ELF-1 (cell line): ENCODE measurements around the gene AQP2.

Experiments used
- DNase-seq: peaks from one replicate; pipeline ENCODE4 v3.0.0-alpha.2; 2016; ENCODE audit warnings: low read depth, low spot score

Gene AQP2

GRCh38 chr12:49920241-49920914, 30.2 kb upstream of the AQP2 start:
- no peak for DNase-seq

DNA sequence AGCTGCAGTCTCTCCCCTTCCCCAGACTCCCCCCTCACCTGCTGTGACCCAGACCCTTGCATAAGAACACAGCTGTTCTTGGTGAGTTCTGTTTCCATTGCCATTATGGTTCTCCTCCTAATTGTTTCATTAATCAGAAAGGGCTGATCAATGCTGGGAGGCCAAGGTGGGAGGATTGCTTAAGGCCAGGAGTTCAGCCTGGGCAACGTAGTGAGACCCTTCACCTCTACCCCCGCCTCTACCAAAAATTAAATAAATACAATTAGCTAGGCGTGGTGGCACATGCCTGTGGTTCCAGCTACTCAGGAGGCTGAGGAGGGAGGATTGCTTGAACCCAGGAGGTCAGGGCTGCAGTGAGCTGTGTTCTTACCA, 29.6 kb upstream of the AQP2 start:
- DNase-seq, result no peak

- no peak for DNase-seq
Measured at GRCh38 chr12:49921299-49921698, 29.2 kb upstream of the AQP2 start.

DNA sequence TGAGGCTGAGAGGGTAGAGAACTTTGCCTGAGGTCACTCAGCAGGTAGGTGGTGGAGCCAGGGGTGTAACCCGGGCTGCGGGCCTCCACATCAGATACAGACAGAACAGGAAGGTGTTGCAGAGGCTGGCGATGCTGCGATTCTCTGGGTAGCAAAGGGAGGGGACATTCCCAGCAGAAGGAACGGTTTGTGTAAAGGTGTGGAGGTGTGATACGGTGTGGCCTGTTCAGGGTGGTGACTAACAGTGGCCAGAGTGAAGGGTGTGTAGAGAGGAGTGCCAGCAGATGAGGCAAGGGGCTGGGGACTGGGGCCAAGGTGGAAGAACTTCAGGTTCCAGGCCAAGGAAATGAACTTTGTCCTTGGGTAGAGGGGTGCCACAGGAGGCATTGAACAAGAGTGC, 28.6 kb upstream of the AQP2 start:
- DNase-seq, result no peak

DNA sequence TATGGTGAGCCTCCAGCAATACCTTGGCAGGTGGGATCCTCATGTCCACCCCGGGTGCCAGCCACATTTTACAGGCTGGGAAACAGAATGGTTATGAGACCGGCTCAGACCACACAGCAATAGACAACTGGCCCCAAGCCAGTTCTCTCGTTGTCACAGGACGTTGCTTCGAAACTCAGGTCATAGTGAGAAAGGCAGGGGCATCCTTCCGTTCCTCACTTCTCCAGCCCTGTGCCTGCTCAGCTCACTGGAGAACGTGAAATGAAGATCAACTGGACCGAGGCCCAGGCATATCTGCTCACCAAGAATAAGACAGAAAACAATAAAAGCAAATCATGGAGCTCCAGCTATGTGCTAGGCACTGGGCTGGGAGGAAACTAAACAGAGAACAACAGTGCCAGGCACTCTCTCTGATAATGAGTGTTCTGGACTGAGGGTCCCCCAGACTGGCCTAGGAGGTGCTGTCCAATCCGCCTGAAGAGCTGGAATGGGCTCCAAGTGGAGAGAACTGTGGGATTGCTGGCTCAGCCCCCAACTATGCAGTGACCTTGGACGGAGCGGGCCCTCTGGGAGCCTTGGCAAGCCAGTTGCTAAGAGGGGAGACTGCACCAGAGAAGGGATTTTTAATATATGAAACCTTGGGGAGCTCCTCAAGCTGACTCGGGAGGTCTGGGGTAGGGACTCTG, 28.0 kb upstream of the AQP2 start:
- no peak for DNase-seq

- no peak for DNase-seq
Measured at GRCh38 chr12:49923035-49923644, 27.4 kb upstream of the AQP2 start.

- DNase-seq, result no peak
Measured at GRCh38 chr12:49923880-49924556, 26.5 kb upstream of the AQP2 start.

GRCh38 chr12:49924628-49925246, 25.8 kb upstream of the AQP2 start:
- no peak for DNase-seq

DNA sequence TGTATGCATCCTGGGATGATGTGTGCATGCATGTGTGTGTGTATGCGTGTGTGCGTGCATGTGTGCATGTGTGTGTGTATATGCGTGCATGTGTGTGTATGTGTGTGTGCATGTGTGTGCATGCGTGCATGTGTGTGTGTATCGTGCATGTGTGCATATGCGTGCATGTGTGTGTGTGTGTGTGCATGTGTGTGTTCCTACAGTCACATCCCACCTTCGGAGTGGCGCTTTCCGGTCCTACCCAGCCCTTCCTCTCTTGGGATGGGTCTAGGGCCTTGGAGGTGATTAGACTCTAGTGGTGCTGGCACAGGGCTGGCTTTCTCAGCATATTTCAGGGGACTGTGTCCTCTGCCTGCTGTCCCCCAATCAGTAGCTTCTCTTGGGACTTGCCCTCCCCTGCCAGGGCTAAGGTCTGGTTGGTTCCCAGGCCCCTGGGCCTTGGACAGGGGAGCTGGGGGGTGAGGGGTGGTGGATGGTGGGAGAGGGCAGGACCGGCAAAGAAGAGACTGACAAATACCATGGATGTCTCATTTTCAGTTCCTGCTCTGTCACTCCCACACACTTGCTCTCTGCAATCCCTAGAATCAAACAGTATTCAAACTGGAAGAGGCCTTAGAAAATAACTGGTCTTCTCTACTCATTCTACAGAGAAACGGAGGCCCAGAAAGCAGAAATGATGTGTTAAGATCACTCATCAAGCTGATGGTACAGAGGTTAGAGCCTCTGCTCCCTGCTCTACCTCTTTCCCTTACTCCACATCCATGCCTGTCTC, 24.9 kb upstream of the AQP2 start:
- DNase-seq, result no peak

DNA sequence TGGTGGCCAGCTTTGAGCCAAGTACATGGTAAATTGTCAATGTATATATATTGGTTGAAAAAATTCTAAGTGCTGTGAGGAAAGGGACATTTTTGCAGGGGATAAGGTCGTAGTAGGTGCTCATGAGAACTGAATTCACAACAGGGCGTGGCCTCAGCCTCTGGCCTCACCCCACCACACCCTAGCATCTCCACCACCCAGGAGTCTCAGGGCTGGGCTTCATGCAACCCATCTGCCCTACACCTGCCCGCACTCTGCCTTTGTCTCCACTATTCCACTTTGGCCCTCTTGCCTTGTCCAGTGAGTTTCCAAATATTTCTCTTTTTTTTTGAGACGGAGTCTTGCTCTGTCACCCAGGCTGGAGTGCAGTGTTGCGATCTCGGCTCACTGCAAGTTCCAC, 22.1 kb upstream of the AQP2 start:
- DNase-seq, result no peak

- no peak for DNase-seq
Measured at GRCh38 chr12:49929581-49929980, 21.0 kb upstream of the AQP2 start.

- DNase-seq, result no peak
Measured at GRCh38 chr12:49930515-49931288, 19.8 kb upstream of the AQP2 start.

- DNase-seq, result no peak
Measured at GRCh38 chr12:49932023-49932422, 18.5 kb upstream of the AQP2 start.

- DNase-seq, result no peak
Measured at GRCh38 chr12:49932533-49933130, 17.9 kb upstream of the AQP2 start.

DNA sequence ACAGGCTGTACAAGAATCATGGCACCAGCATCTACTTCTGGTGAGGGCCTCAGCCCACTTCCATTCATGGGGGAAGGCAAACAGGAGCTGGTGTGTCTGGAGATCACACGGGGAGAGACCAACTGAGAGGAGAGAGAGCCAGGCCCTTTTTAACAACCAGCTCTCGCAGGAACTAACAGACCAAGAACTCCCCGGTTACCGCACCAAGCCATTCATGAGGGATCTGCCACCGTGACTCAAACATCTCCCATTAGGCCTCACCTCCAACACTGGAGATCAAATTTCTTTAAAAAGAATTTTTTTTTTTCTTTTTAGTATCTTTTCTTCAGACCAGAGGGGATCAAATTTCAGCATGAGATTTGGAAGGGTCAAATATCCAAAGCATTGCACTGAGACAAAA, 16.7 kb upstream of the AQP2 start:
- DNase-seq, result no peak

DNA sequence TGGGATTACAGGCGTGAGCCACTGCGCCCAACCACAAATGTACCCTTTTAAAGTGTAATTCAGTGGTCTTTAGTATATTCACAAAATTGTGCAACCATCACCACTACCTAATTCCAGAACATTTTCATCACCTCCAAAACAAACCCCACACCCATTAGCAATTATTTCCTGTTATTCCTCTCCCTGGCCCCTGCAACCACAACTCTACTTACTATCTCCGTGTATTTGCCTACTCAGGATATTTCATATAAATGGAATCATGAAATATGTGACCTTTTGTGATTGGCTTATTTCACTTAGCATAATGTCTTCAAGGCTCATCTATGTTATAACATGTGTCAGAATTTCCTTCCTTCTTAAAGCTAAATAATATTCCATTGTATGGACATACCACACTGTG, 16.0 kb upstream of the AQP2 start:
- DNase-seq, result no peak

DNA sequence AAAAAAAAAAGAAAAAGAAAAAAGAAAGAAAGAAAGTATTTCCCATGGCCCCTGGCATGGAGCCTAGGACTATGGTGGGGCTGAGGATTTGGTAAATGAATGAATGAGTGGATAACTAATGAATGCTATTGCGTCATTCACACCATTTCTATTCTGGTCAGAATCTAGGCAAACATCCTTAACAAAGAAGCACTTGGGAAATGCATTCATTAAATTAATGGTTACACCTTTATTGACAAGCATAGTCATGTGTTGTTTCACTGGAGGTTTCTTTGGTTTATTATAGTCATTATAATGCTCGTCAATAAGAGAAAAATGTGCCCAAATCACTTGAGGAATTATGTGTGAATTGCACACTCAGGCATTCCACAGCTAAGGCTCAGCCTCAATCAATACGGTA, 13.6 kb upstream of the AQP2 start:
- DNase-seq, result no peak

- DNase-seq, result no peak
Measured at GRCh38 chr12:49937639-49938300, 12.8 kb upstream of the AQP2 start.

DNA sequence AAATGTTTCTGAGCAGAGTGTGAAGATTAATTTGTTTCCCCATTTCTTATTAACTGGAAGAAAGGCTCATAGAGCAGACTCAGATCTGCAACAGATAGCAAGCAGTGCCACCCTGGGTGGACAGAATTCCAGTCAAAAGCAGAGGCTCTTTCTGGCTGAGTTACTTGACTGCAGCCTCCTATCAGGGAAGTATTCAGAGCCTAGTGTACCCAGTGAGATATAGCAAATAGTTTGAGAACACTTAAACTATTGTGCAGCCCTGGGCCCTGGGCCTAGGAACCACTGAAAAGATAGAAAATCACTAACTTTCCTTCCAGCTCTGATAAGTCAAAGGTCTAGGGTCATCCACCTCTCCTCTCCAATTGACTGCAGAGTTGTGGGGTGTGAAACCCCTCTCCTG, 11.2 kb upstream of the AQP2 start:
- DNase-seq, result no peak

DNA sequence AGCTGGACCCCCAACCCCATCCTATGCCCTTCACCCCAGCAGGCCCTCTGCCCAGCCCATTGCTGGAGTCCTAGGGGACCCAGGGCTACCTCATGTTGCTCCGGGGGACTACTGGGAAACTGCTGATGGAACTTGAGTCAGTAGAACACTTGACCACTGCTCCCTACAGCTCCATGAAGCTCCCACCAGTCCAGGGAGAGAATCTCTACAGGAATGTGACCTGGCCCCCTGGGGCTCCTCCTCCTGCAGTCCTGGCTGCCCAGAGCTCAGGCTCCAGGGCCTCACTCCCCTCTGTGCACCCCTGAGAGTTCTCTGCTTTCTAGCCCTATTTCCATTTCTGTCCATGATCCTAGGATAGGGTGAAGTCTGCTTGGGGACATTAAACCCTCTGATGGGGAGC, 10.8 kb upstream of the AQP2 start:
- no peak for DNase-seq
